ENCODE data around the gene MYOCD.

DNA sequence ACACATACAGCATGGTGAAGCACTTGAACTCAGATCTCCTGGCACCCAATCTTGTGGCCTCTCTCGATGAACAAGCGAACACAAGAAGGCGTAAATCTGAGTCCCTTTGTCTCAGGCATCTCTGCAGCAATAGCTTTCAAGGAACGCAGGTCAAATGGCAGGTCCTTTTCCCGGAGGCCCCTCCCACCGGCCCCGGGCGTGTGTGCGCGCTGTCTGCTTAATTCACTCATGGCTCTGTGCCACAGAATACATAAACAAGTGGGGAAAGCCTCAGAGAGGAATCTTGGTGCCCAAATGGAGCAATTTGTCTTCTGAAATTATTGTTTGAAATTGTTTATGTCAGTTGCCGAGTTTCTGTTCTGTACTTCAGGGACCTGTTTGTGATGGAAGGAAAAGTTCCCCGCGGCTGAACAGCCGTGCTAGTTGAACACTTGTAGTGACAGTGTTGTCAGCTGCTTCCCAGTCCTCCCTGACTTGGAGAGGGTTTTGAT lies 14.8 kb downstream of the MYOCD start:
- TF ChIP-seq SIN3A (IDR thresholded peaks at IDR 0.05; ENCODE audit: borderline replicate concordance, insufficient read depth, low read length): no peak
- no peak for TF ChIP-seq POLR2AphosphoS5 (IDR thresholded peaks at IDR 0.05; ENCODE audit: low read depth, low read length)
- no peak for TF ChIP-seq TAF1 (IDR thresholded peaks at IDR 0.05; ENCODE audit: borderline replicate concordance, insufficient read depth, low read length)

Data from PFSK-1 (cell line).